Measurements from ENCODE around the gene ZNF865.

DNA sequence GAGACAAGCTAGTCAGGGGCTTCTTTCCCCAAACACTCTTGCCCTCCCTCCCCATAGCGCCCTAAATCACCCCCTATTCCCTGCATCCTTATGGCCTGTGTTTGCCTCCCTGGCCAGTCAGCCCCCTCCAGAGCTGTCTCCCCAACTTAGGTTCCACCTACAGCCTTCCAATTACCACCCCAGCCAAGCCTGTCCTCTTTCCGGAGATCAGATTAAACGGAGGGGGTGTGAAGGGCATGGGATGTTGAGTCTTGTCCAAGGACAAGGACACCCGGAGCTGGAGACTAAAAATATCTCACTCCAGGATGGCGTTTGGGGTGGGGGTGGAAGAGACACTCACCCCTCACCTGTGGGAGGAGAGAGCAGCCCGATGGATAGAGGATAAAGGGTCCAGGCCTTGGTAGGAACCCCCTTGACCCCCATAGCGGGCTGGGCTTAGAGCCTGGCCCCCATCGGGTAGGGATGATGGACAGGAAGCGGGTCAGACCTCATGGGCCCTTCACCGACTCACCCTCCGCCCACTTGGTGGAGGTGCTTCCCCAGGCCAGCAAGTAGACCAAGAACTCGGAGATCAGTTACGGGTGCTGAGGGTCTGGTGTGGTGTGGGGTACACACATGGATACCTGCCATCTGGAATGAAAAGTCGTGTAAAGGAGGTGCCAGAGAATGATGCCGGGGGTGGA lies 6.0 kb downstream of the ZNF865 start:
- TF ChIP-seq, protein P1, sequence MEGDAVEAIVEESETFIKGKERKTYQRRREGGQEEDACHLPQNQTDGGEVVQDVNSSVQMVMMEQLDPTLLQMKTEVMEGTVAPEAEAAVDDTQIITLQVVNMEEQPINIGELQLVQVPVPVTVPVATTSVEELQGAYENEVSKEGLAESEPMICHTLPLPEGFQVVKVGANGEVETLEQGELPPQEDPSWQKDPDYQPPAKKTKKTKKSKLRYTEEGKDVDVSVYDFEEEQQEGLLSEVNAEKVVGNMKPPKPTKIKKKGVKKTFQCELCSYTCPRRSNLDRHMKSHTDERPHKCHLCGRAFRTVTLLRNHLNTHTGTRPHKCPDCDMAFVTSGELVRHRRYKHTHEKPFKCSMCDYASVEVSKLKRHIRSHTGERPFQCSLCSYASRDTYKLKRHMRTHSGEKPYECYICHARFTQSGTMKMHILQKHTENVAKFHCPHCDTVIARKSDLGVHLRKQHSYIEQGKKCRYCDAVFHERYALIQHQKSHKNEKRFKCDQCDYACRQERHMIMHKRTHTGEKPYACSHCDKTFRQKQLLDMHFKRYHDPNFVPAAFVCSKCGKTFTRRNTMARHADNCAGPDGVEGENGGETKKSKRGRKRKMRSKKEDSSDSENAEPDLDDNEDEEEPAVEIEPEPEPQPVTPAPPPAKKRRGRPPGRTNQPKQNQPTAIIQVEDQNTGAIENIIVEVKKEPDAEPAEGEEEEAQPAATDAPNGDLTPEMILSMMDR (IDR thresholded peaks at IDR 0.05), result no peak
- TF ChIP-seq POLR2AphosphoS5 (IDR thresholded peaks at IDR 0.05) (no peak), EP300 (IDR thresholded peaks at IDR 0.05) (no peak), POLR2A (IDR thresholded peaks at IDR 0.05; ENCODE audit: low read depth) (no peak)
